NCI-H1436 (cell line): ENCODE measurements around the gene TENT5C.

ENCODE experiments used
- DNase-seq: peaks from one replicate; lab custom pipeline; 2025; lab: John Stamatoyannopoulos, UW

TENT5C gene

DNA sequence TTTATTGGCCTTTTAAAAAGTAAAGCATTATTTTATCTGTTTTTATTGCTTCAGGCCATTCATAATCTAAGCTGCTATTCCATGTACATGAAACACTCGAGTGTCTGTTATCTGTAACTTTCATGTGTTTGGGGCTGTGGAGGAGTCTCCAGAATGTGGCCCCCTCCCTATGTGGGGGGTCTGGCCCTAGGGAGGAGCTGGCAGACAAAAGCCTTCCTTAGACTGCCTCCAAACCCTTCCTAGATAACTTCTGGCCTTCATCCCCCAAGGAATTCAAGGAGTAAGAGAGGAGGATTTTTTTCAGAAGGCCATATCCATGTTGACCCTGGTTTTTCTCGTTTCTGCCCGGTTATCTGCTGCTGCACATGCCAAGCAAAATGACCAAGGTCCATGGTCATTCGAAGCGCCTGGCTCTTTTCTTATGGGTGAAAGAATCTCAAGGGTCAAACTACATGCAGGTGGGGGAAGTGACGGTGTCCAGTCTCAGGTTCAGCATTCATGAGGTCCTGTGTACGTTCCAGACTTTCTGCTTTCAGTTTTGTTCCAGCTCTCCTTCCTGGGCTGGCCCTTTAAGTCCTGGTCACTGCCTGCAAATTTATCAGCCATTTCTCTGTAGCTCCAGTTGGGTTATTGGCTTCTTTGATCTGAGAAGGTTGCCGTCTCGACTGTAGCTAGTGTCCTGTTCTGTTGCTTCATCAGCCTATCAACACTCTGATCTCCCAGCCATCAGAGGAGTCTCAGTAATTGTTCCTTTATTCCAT is 8.3 kb downstream of the TENT5C start:
- no peak for DNase-seq

DNA sequence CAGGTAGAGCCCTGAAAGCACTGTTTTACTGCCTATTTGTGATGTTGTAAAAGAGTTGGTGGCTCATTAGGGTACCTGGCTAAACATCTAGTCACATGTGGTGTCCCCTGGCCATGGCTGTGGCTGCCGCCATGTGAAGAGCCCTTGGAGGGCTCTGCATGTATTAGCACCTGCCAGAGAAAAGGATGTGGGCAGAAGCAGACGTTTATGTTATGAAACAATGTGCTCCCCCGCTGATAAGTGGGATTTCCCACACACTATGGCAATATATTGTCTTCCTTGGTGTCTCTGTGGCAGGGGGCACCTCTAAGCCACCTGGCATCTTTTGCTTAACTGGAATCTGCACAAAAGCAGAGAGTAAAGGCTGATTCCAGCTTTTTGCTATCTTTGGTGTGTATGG is 9.6 kb downstream of the TENT5C start:
- DNase-seq: no peak

- no peak for DNase-seq
These were observed 10.5 kb downstream of the TENT5C start for GRCh38 chr1:117616356-117616755.

GRCh38 chr1:117616967-117617366 is 11.1 kb downstream of the TENT5C start:
- no peak for DNase-seq

GRCh38 chr1:117618450-117619122 is 12.7 kb downstream of the TENT5C start:
- DNase-seq: no peak

GRCh38 chr1:117620440-117620839 is 14.6 kb downstream of the TENT5C start:
- no peak for DNase-seq

GRCh38 chr1:117621316-117621715 is 15.5 kb downstream of the TENT5C start:
- DNase-seq: no peak

DNA sequence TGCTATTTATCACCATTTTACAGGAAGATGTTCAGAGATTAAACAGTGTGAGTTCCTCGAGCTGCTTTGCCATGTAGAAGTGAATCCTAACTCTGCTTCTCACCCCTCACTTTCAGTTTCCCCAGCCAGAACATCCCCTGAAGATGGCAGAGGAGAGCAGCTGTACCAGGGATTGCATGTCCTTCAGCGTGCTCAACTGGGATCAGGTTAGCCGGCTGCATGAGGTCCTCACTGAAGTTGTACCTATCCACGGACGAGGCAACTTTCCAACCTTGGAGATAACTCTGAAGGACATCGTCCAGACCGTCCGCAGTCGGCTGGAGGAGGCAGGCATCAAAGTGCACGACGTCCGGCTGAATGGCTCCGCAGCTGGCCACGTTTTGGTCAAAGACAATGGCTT is 16.9 kb downstream of the TENT5C start:
- DNase-seq: no peak

- no peak for DNase-seq
These were observed 17.3 kb downstream of the TENT5C start for GRCh38 chr1:117623141-117623540.

- no peak for DNase-seq
These were observed 17.9 kb downstream of the TENT5C start for GRCh38 chr1:117623698-117624097.

DNA sequence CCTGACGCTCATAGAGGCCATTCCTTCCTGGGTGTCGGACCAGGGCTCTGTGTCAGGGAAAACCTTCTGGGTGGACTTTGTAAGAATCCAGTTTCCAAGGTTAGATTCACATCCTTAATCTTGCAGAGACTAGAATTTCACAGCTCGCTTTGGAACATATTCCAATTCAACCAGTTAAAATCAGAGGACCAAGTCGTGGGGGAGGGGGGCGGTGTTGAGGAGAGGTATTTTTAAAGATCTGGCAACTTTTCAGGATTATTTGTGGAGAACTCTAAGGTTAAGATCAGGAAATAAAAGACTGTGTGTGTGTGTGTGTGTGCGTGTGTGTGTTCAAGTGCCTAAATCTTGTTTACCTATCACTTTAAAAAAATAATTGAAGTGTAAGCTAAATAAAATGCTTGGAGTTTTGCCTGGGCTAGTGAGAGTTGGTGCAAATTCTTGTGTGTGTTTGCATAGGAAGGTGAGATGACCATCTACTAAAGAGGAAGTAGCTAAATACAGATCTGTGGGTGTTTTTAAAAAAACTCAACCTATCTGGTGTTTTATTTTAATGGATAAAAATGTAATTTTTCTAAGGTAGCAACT is 21.8 kb downstream of the TENT5C start:
- DNase-seq: no peak

DNA sequence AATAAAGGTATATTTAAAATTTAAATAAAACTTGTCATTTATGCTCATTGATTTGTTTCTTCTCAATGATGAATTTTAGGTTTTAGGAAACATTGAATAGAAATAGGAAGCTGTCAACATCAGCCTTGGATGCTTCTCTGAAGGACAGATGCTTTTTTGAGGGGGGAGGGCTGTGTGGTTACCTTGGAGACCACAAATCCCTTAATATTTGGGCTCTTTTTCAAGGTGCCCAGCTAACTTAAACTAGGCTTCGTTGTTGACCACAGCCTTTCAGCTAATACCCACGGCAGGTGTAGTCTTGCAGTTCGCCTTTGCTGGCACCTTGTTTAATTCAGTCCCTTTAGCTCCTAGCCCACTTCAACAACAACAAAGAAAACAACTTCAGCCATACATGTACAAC is 22.5 kb downstream of the TENT5C start:
- DNase-seq: no peak

DNA sequence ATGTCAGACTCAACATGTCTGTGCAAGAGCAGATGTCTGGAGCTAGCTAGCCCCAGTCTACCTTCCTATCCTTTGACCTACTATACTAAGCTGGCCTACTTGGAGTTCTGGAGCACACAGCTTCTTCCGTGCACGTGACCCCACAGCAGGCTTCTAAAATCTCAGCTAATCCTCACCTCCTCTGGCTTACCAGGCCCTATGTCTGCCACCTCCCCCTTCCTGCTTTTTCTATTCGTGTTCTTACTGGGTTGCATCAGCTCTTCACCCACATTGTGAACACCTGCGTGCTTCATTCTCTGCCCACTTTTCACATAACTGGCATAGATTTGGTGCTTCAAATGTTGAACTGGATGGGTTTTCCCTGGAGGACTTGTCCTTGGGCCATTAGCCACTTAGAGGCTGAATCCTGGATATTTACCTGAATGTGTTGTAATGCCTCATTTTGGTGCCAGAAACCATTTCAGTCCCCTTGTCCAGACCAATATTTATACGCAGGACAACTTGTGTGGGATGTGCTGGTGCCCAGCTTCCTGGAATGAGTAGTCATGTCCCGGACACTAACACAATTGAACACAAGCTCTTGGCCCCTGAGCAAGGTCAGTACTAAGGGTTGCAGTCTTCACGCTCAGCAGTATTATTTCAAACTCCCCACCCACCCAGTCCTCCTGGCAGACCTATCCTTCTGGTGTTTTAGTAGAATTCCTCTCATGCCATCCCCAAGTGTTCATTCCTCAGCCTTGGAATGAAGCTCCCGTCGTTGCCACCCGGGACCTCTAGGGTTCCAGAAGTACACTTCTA is 24.0 kb downstream of the TENT5C start:
- no peak for DNase-seq

- no peak for DNase-seq
These were observed 24.7 kb downstream of the TENT5C start for GRCh38 chr1:117630423-117630998.

DNA sequence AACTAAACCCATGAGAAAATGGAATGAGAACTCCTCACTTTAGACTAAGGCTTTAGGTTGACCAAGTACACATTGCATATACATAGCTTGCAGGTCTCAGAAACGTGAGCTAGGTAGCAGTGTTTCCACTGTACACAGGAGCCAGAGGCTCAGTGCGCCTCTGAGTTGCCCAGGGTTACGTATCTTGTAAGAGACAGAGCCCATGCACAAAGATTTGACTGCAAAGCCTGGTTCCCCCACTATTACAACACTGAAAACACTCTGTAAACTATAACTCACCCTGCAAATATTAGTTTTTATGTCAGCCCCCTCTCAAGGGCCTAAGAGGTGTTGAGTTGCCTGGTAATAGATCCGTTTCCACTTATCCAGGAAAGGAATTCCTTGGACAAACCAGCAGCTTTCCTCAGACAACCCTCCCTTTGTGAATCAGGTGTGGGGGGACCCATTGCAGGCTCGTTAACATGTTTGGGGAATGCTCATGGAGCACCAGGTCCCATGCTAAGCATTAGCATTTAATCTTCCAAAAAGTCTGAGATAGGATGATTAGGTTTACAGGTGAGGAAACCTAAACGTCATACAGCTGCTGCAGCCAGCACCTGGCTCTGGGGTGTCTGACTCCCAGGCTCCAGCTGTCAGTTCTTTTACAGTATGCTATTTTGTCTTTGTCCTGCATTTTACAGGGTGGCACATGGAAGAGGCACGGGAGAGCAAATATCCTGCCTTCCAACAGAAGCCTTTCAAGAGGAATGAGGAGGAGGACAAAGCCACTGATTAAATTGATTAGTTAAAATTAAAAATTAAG is 25.7 kb downstream of the TENT5C start:
- no peak for DNase-seq

DNA sequence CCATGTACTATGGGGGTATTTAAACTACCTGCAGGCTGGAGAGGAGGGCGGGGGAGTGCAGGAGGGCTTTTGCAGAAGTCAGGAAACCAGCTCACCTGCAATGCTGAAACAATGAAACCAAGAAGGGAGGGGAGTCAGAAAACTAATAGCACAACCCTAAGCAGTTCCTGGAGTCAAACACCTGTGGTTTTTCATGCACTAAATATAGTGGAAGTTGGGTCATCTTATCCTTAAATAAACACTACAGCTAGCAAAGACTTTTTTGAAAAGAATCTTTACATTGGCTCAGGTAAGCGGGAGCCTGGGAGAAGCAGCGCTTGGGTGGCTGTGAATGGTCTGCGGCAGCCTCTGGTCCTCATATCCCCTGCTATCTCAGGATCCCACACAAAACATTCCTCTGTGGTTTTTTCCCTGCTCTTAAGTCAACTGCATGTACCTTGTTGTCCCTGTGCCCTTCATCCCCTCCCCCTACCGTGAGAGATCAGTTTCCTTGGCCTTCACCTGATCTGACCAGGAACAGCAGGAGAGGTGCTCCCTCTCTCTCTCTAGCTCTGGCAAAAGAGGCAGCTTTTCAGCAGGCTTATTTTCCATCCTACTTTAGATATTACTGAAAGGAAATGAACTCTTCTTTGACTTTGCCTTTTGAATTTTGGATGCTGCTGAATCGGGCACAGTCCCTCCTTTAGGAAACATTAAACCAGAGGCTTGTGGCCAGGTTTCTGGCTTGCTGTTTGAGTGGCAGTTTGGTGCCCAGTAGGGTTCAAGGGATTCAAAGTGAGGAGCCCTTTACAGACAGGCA is 26.6 kb downstream of the TENT5C start:
- no peak for DNase-seq

- DNase-seq: no peak
These were observed 27.2 kb downstream of the TENT5C start for GRCh38 chr1:117633068-117633345.

DNA sequence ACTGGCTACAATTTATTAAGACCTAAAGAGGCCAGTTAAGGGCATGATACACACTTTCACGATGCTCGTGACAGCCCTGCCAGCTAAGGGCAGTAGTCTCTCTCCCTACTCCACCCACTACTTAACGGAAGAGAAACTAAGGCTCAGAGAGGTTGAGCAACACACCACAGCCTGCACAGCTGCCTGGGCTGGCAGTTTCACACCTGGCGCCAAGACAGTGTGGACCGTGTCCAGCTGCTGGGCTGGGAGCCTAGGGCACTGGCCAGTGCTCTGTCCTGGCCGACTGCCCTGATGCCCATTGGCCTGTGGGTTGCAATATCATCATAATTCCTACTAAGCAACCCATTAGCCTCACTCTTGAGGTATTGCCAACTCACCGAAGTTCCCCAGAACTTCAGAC is 27.6 kb downstream of the TENT5C start:
- no peak for DNase-seq

DNA sequence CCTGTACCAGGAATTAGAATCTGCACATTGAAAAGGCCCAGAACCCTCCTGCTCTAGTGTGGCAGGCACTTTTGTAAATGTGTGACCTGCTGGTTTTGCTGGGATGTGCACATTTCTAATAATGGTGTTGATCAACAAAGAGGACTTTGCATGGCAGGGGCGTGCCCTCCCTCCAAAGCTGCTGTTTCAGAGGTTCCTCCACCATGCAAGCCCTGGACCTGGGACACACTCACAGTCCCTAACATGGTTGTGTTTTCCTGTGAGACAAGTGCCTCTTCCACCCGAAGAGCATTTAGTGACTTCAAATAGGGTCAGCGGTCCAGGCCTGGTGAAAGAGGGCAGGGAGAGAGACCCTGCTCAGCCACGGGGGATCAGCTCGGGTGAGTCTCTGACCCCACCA is 28.1 kb downstream of the TENT5C start:
- DNase-seq: no peak

DNA sequence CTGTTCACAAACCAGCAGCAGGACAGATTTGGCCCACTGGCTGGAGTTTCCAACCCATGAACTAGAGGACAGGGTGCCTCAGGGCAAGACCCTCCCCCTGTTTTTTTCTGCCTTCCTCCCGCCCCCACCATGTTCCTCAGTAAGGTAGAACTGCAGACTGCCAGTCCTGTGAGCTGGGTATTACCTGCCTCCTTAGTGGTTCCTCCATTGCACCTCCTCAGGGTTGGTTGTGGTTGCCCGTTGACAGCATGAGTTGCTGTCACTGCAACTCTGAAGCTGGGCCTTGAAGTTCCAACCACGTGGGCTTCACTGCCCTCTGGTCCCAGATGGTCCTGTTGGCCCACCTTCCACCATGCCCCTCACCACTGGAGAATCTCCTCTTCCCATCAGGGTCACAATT is 28.8 kb downstream of the TENT5C start:
- DNase-seq: no peak

DNA sequence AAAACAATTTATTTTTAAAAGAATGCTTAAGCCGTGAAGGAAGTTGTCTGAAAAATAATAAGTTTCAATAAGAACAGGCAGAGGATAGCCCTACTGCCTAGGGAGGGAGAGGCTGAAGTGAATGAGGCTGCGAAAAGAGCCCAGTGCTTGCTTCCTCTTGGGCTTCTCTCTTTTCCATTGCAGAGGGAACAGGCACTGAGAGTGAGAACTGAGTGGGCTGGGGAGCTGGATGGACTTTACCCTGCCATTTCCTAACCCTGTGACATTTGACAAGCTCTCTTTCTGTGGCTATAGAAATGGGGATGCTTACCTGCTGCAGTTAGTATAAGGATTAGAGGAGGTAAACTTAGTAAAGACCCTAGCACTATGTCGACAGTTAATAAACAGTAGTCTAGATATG is 30.0 kb downstream of the TENT5C start:
- no peak for DNase-seq
